Spleen (tissue), 11 donors: ENCODE data around the gene AMZ2. TPM values are rescaled to one million over a fixed set of nuclear protein-coding genes. Genes with fewer than 3 reads are reported as not detected.

Experiments used
- DNase-seq: peaks from one replicate; pipeline ENCODE4 v3.0.0-alpha.2; 2020
- H3K27ac ChIP-seq, 8 donors: fragments of 200-600 bp; sonication (generic) in 7 of 8; 1 replicate in 4 of 8; 2 replicates in 4 of 8; pipeline versions ENCODE4 v1.5.0 to v1.8.0; 2016 to 2021; ENCODE audit warnings: inconsistent platforms in 4 of 8, mild to moderate bottlenecking in 4 of 8, moderate library complexity in 1 of 8
- H3K27me3 ChIP-seq, 7 donors: fragments of 200-600 bp; sonication (generic) in 6 of 7; replicated peaks in 1 of 7; 1 replicate in 4 of 7; 2 replicates in 3 of 7; pipeline versions ENCODE4 v1.5.0 to v1.8.0; 2016 to 2021; ENCODE audit warnings: inconsistent platforms in 3 of 7, mild to moderate bottlenecking in 1 of 7
- H3K36me3 ChIP-seq, 6 donors: fragments of 200-600 bp; sonication (generic) in 5 of 6; 1 replicate in 4 of 6; 2 replicates in 2 of 6; pipeline versions ENCODE4 v1.5.0 to v1.8.0; 2016 to 2021; ENCODE audit warnings: inconsistent platforms in 2 of 6
- H3K4me1 ChIP-seq, 6 donors: fragments of 200-600 bp; sonication (generic) in 5 of 6; 1 replicate in 3 of 6; 2 replicates in 3 of 6; pipeline versions ENCODE4 v1.5.0 to v1.8.0; 2016 to 2021; ENCODE audit warnings: inconsistent platforms in 3 of 6
- H3K4me3 ChIP-seq, 8 donors: fragments of 200-600 bp; sonication (generic) in 7 of 8; 1 replicate in 4 of 8; 2 replicates in 4 of 8; pipeline versions ENCODE4 v1.5.0 to v1.8.0; 2016 to 2021; ENCODE audit warnings: inconsistent platforms in 4 of 8, mild to moderate bottlenecking in 4 of 8, moderate library complexity in 2 of 8
- H3K9me3 ChIP-seq, 8 donors: fragments of 200-600 bp; sonication (generic) in 7 of 8; 1 replicate in 4 of 8; 2 replicates in 4 of 8; pipeline versions ENCODE4 v1.5.0 to v1.8.0; 2016 to 2021; ENCODE audit warnings: inconsistent platforms in 4 of 8
- POLR2A ChIP-seq, 3 donors: fragments of 450-650 bp; IDR thresholded peaks; one replicate each; pipeline ENCODE4 v1.5.1; 2017; ENCODE audit warnings: antibody characterized with exemption in 3 of 3, mild to moderate bottlenecking in 1 of 3
- POLR2AphosphoS5 ChIP-seq, 3 donors: sonication (generic); formaldehyde crosslinking; IDR thresholded peaks; one replicate each; pipeline ENCODE4 v1.5.1; 2017; ENCODE audit warnings: antibody characterized with exemption in 3 of 3
- WGBS, 5 donors: extraction: QIAGEN DNeasy Blood & Tissue Kit in 3 of 5; methylation state at CpG; one replicate each; pipeline versions ENCODE4 v1.1.5 to v1.1.7; 2013 to 2018; 5-methylcytosine and 5-hydroxymethylcytosine counted together
- intact Hi-C: fragments of 100-400 bp; cut with DNase I; formaldehyde crosslinking; loops from one replicate; pipeline ENCODE4 v1.15.0; 2023; ENCODE audit warnings: low total_unique reads
- polyA plus RNA-seq, 3 donors: library from polyadenylated mRNA; stranded (reverse); fragments of 200-250 nt; gene quantifications; one replicate each; pipeline ENCODE4 v1.2.1, GENCODE V29; 2013
- total RNA-seq, 7 donors: library from RNA; depleted of rRNA in 3 of 7; stranded (reverse); fragments of >200 nt in 3 of 7; fragmentation: NEBNext Ultra II Directional in 4 of 7; extraction: Animal tissue kit (Norgen Biotek cat#: 25700) in 4 of 7; gene quantifications; one replicate each; pipeline versions ENCODE4 v1.1.0 to v1.2.1, GENCODE V29; 2016 to 2021
- TF ChIP-seq, protein P1 (sequence below), 11 experiments: fragments of 200-600 bp in 7 of 11; fragments of 450-650 bp in 4 of 11; sonication (generic) in 4 of 11; IDR thresholded peaks in 8 of 11; conservative IDR thresholded peaks in 3 of 11; 1 replicate in 7 of 11; 2 replicates in 4 of 11; pipeline versions ENCODE4 v1.4.0 to v1.8.0; 2016 to 2021; ENCODE audit warnings: antibody characterized with exemption in 11 of 11, inconsistent platforms in 4 of 11, mild to moderate bottlenecking in 1 of 11
- donor health status: healthy with polysubstance abuse.
- donor health status: DM: no; HTN: no; CAD: no; lungs with moderate emphysema.
- donor health status: DM: no; HTN: no; CAD: no.
- donor health status: Bipolar disorder and iron deficiency.
- donor health status: healthy.
- donor health status: DM: no; HTN: no; CAD: no.
- donor health status: DM: yes; HTN: yes; CAD: no.

The AMZ2 gene
- total and polyA plus RNA-seq, 10 donors, result 40.4 to 75.1 (median 51.7) TPM

- no peak for DNase-seq
- WGBS, 5 donors, result 70 to 86% (median 81%) methylated on average over 4 of the region's 4 CpGs
- intact Hi-C loops, result no loop called here
- Histone ChIP-seq H3K36me3 (no peaks in the 10 kb centered on the region), H3K4me1 (peaks cover 14 to 61% (median 50%) of the 10 kb centered on the region in 6 donors), H3K27ac (peak overlapping the region; percentile 85 to 99 (median 94)), H3K4me3 (no peak overlapping the region), H3K27me3 (no peaks in the 10 kb centered on the region), H3K9me3 (no peaks in the 10 kb centered on the region)
- no peak for TF ChIP-seq POLR2AphosphoS5 (IDR thresholded peaks at IDR 0.05)
- TF ChIP-seq, protein P1, sequence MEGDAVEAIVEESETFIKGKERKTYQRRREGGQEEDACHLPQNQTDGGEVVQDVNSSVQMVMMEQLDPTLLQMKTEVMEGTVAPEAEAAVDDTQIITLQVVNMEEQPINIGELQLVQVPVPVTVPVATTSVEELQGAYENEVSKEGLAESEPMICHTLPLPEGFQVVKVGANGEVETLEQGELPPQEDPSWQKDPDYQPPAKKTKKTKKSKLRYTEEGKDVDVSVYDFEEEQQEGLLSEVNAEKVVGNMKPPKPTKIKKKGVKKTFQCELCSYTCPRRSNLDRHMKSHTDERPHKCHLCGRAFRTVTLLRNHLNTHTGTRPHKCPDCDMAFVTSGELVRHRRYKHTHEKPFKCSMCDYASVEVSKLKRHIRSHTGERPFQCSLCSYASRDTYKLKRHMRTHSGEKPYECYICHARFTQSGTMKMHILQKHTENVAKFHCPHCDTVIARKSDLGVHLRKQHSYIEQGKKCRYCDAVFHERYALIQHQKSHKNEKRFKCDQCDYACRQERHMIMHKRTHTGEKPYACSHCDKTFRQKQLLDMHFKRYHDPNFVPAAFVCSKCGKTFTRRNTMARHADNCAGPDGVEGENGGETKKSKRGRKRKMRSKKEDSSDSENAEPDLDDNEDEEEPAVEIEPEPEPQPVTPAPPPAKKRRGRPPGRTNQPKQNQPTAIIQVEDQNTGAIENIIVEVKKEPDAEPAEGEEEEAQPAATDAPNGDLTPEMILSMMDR (IDR thresholded peaks at IDR 0.05 in 8 of 11, conservative IDR thresholded peaks at IDR 0.05 in 3 of 11), result no peak
- TF ChIP-seq POLR2A (IDR thresholded peaks at IDR 0.05), result no peak
These were observed 8.0 kb upstream of the AMZ2 start for GRCh38 chr17:68239632-68240366.

DNA sequence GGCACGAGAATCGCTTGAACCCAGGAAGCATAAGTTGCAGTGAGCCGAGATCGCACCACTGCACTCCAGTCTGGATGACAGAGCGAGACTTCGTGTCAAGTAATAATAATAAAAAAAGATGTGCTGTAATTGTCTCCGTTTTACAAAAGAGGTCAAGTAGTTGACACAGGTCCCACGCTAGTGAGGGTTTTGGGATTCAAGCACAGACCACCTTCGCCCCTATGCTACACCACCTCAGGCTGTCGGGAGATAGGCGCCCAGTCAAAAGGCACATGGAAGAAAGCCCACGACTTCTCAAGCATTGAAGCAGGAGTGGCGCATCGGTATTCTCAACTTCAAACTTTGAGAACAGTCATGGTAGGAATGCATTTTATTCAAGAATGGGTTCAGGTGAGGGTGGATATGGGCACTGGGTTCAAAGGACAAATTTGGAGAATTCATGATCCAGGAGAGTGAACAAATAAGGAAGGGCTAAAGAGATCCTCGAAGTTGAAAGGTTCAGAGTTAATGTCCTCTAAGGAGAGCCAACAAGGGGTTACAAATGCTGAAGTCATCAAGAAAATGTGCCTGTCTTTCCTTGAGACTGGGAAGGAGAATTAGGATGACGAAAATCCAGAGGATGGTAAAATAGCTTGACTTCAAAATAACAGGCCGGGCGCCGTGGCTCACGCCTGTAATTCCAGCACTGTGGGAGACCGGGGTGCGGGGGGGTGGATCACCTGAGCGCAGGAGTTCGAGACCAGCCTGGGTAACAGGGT lies 1.4 kb upstream of the AMZ2 start:
- Histone ChIP-seq H3K27ac (peak overlapping the region; percentile 92 to 100 (median 99)), H3K4me1 (peaks cover 20 to 44% (median 36%) of the 10 kb centered on the region in 6 donors), H3K9me3 (no peaks in the 10 kb centered on the region), H3K4me3 (peak overlapping the region in 4 of 8 donors; percentile 71 to 89 (median 74)), H3K27me3 (no peaks in the 10 kb centered on the region), H3K36me3 (peaks cover 0 to 14% (median 5%) of the 10 kb centered on the region in 6 donors)
- TF ChIP-seq POLR2AphosphoS5 (IDR thresholded peaks at IDR 0.05), result no peak
- TF ChIP-seq POLR2A (IDR thresholded peaks at IDR 0.05), result no peak
- TF ChIP-seq, protein P1 (IDR thresholded peaks at IDR 0.05 in 8 of 11, conservative IDR thresholded peaks at IDR 0.05 in 3 of 11), result no peak
- intact Hi-C loops, result loop anchor here (5.0 kb wide), 1 partner anchor 39 kb away; no protein-coding TSS in a partner anchor
- DNase-seq, result peak; percentile 84
- WGBS, 5 donors, result 92 to 95% (median 94%) methylated on average over 24 of the region's 24 CpGs

- H3K27me3 ChIP-seq, result no peaks in the 10 kb centered on the region
- H3K4me1 ChIP-seq, result peaks cover 20 to 62% (median 41%) of the 10 kb centered on the region in 6 donors
- TF ChIP-seq, protein P1 (IDR thresholded peaks at IDR 0.05 in 8 of 11, conservative IDR thresholded peaks at IDR 0.05 in 3 of 11), result no peak
- TF ChIP-seq POLR2A (IDR thresholded peaks at IDR 0.05), result no peak
- no peak for TF ChIP-seq POLR2AphosphoS5 (IDR thresholded peaks at IDR 0.05)
- intact Hi-C loops, result loop anchor here (5.0 kb wide), 1 partner anchor 41 kb away; no protein-coding TSS in a partner anchor
- H3K27ac ChIP-seq, result peak overlapping the region; percentile 92 to 100 (median 99)
- H3K4me3 ChIP-seq, result peak overlapping the region; percentile 48 to 89 (median 70)
- WGBS, 5 donors, result 2 to 4% (median 2%) methylated on average over 14 to 19 of the region's 19 CpGs
- no peaks in the 10 kb centered on the region for H3K9me3 ChIP-seq
- no peak for DNase-seq
- H3K36me3 ChIP-seq, result peaks cover 0 to 27% (median 7%) of the 10 kb centered on the region in 6 donors
These were observed 469 bp downstream of the AMZ2 start for GRCh38 chr17:68248199-68248825.
